H1 (cell line): ENCODE measurements around the gene ATP1A1. TPM values are rescaled to one million over a fixed set of nuclear protein-coding genes. Genes with fewer than 3 reads are reported as not detected.

Experiments used
- CTCF ChIA-PET: fragments of 300-600 bp; sonication (Branson Sonifier 250); formaldehyde crosslinking; loops from one replicate; lab custom pipeline; 2021; ENCODE audit not compliant: partially characterized antibody; lab: Charles Lee
- POLR2A ChIA-PET: fragments of 300-600 bp; sonication (Branson Sonifier 250); formaldehyde crosslinking; loops from one replicate; lab custom pipeline; 2021; ENCODE audit warnings: inconsistent platforms; ENCODE audit not compliant: partially characterized antibody; lab: Charles Lee
- DNase-seq, 2 experiments: peaks; one replicate each; pipeline versions ENCODE4 v3.0.0 to v3.0.0-alpha.2; 2010 to 2022; ENCODE audit warnings: low spot score in 2 of 2, low read depth in 1 of 2, mixed read lengths in 1 of 2
- FAIRE-seq: peaks from 2 replicates; lab custom pipeline; 2011; peaks lifted over from hg19 to GRCh38; lab: Jason Lieb, UNC
- H2AFZ ChIP-seq: 2 replicates; pipeline ENCODE4 v1.8.1; 2012; ENCODE audit warnings: low read length, inconsistent platforms
- H2AK5ac ChIP-seq: 2 replicates; pipeline ENCODE4 v1.6.1; 2013; ENCODE audit warnings: low read depth, low read length
- H2BK120ac ChIP-seq: replicated peaks from 2 replicates; pipeline ENCODE3; 2013; ENCODE audit warnings: low read depth, low read length, inconsistent platforms
- H2BK12ac ChIP-seq: 2 replicates; pipeline ENCODE4 v1.6.1; 2013; ENCODE audit warnings: low read depth, low read length
- H2BK15ac ChIP-seq: 2 replicates; pipeline ENCODE4 v1.6.1; 2013; ENCODE audit warnings: low read length
- H2BK20ac ChIP-seq: 2 replicates; pipeline ENCODE4 v1.6.1; 2013; ENCODE audit warnings: low read length
- H2BK5ac ChIP-seq: 2 replicates; pipeline ENCODE4 v1.6.1; 2013; ENCODE audit warnings: low read depth, low read length
- H3K14ac ChIP-seq: 2 replicates; pipeline ENCODE4 v1.6.1; 2013; ENCODE audit warnings: inconsistent platforms; ENCODE audit not compliant: insufficient read length
- H3K18ac ChIP-seq: 2 replicates; pipeline ENCODE4 v1.6.1; 2013; ENCODE audit warnings: low read length; ENCODE audit errors: extremely low read depth
- H3K23ac ChIP-seq: 2 replicates; pipeline ENCODE4 v1.6.1; 2013; ENCODE audit warnings: inconsistent platforms; ENCODE audit not compliant: insufficient read length
- H3K23me2 ChIP-seq: 2 replicates; pipeline ENCODE4 v1.6.1; 2013; ENCODE audit warnings: low read depth, low read length
- H3K27ac ChIP-seq: 2 replicates; pipeline ENCODE4 v1.6.1; 2011; ENCODE audit warnings: low read depth, low read length, inconsistent platforms
- H3K27me3 ChIP-seq, 4 experiments: replicated peaks in 1 of 4; 1 replicate in 1 of 4; 2 replicates in 3 of 4; pipeline versions ENCODE4 v1.6.1 to v1.8.1; 2011 to 2013; ENCODE audit warnings: low read length in 3 of 4, mild to moderate bottlenecking in 3 of 4, inconsistent platforms in 2 of 4, mixed read lengths in 2 of 4, moderate library complexity in 1 of 4; ENCODE audit not compliant: control insufficient read depth in 3 of 4, insufficient read depth in 3 of 4; ENCODE audit errors: extremely low read depth in 1 of 4
- H3K36me3 ChIP-seq, 4 experiments: 2 replicates each; pipeline versions ENCODE4 v1.6.1 to v1.8.1; 2011 to 2013; ENCODE audit warnings: mild to moderate bottlenecking in 4 of 4, low read length in 3 of 4, moderate library complexity in 2 of 4, control low read depth in 1 of 4, inconsistent platforms in 1 of 4; ENCODE audit not compliant: insufficient read depth in 4 of 4, control insufficient read depth in 2 of 4
- H3K4ac ChIP-seq: replicated peaks from 2 replicates; pipeline ENCODE3; 2013; ENCODE audit warnings: low read length, low read depth, mixed read lengths, inconsistent platforms; ENCODE audit not compliant: insufficient read length
- H3K4me1 ChIP-seq, 4 experiments: replicated peaks in 1 of 4; 1 replicate in 1 of 4; 2 replicates in 3 of 4; pipeline versions ENCODE4 v1.6.1 to v1.8.1; 2011 to 2013; ENCODE audit warnings: low read length in 3 of 4, inconsistent platforms in 2 of 4, mixed read lengths in 1 of 4; ENCODE audit not compliant: insufficient read depth in 4 of 4, control insufficient read depth in 3 of 4
- H3K4me2 ChIP-seq, 2 experiments: 2 replicates each; pipeline versions ENCODE4 v1.6.1 to v1.8.1; 2011 to 2013; ENCODE audit warnings: low read depth in 2 of 2, low read length in 2 of 2, control low read depth in 1 of 2, inconsistent platforms in 1 of 2, mild to moderate bottlenecking in 1 of 2; ENCODE audit not compliant: insufficient read depth in 1 of 2
- H3K4me3 ChIP-seq, 4 experiments: fragments of 200-600, 300-600 bp in 1 of 4; sonication (generic), shearing (Covaris generic), sonication (Bioruptor Twin) in 1 of 4; 2 replicates each; pipeline versions ENCODE4 v1.5.1 to v1.8.1; 2011 to 2016; ENCODE audit warnings: low read length in 4 of 4, low read depth in 3 of 4, control low read depth in 2 of 4, inconsistent platforms in 2 of 4, mild to moderate bottlenecking in 2 of 4, mixed read lengths in 1 of 4, moderate library complexity in 1 of 4; ENCODE audit not compliant: insufficient read depth in 2 of 4; ENCODE audit errors: extremely low read depth in 1 of 4
- H3K56ac ChIP-seq: replicated peaks from 2 replicates; pipeline ENCODE3; 2013; ENCODE audit warnings: low read depth, mild to moderate bottlenecking, mixed read lengths, low read length, inconsistent platforms; ENCODE audit not compliant: insufficient read length
- H3K79me1 ChIP-seq: 2 replicates; pipeline ENCODE4 v1.6.1; 2013; ENCODE audit warnings: low read depth, low read length, control low read depth
- H3K79me2 ChIP-seq, 2 experiments: 2 replicates each; pipeline versions ENCODE4 v1.6.1 to v1.8.1; 2012 to 2013; ENCODE audit warnings: low read length in 2 of 2, mild to moderate bottlenecking in 2 of 2, inconsistent platforms in 1 of 2; ENCODE audit not compliant: insufficient read depth in 2 of 2, control insufficient read depth in 1 of 2
- H3K9ac ChIP-seq, 4 experiments: replicated peaks in 1 of 4; 1 replicate in 1 of 4; 2 replicates in 3 of 4; pipeline versions ENCODE4 v1.6.1 to v1.8.1; 2011 to 2013; ENCODE audit warnings: low read depth in 3 of 4, low read length in 3 of 4, control low read depth in 2 of 4, mild to moderate bottlenecking in 2 of 4, moderate library complexity in 2 of 4, inconsistent platforms in 1 of 4; ENCODE audit errors: extremely low read depth in 1 of 4
- H3K9me3 ChIP-seq, 2 experiments: 2 replicates each; pipeline versions ENCODE4 v1.6.1 to v1.8.1; 2012 to 2013; ENCODE audit warnings: mild to moderate bottlenecking in 2 of 2, moderate library complexity in 2 of 2, control low read depth in 1 of 2, inconsistent platforms in 1 of 2, low read depth in 1 of 2, low read length in 1 of 2, mixed read lengths in 1 of 2; ENCODE audit not compliant: insufficient read depth in 2 of 2
- H4K20me1 ChIP-seq, 2 experiments: replicated peaks in 1 of 2; 2 replicates each; pipeline versions ENCODE3 to v1.8.1; 2011 to 2013; ENCODE audit warnings: inconsistent platforms in 2 of 2, low read length in 2 of 2, mild to moderate bottlenecking in 1 of 2; ENCODE audit not compliant: insufficient read depth in 2 of 2, control insufficient read depth in 1 of 2
- H4K5ac ChIP-seq: 2 replicates; pipeline ENCODE4 v1.6.1; 2013; ENCODE audit warnings: low read length, low read depth, mixed read lengths, inconsistent platforms; ENCODE audit not compliant: insufficient read length
- H4K8ac ChIP-seq: 2 replicates; pipeline ENCODE4 v1.8.0; 2013; ENCODE audit warnings: mild to moderate bottlenecking, moderate library complexity, low read length, inconsistent platforms; ENCODE audit not compliant: insufficient read depth; ENCODE audit errors: extremely low read depth
- H4K91ac ChIP-seq: replicated peaks from 2 replicates; pipeline ENCODE3; 2013; ENCODE audit warnings: low read length, mixed read lengths, inconsistent platforms; ENCODE audit not compliant: insufficient read length
- ATF3 ChIP-seq: IDR thresholded peaks from 2 replicates; pipeline ENCODE4 v1.6.1; 2011; ENCODE audit warnings: low read depth, mild to moderate bottlenecking, low read length; ENCODE audit not compliant: insufficient read depth
- BACH1 ChIP-seq: IDR thresholded peaks from 2 replicates; pipeline ENCODE4 v1.6.1; 2012; ENCODE audit warnings: low read length, improper control_type of control experiment
- E2F6 ChIP-seq: IDR thresholded peaks from 2 replicates; pipeline ENCODE4 v1.6.1; 2012; ENCODE audit warnings: inconsistent platforms
- GABPA ChIP-seq: IDR thresholded peaks from 2 replicates; pipeline ENCODE4 v1.6.1; 2011; ENCODE audit warnings: mild to moderate bottlenecking, low read length, moderate library complexity, borderline replicate concordance; ENCODE audit not compliant: insufficient read depth
- GTF2F1 ChIP-seq: IDR thresholded peaks from 2 replicates; pipeline ENCODE4 v1.6.1; 2012; ENCODE audit warnings: low read depth, low read length, improper control_type of control experiment, borderline replicate concordance
- HDAC2 ChIP-seq, 2 experiments: fragments of 300-600 bp in 1 of 2; sonication (generic) in 1 of 2; IDR thresholded peaks; 2 replicates each; pipeline ENCODE4 v1.6.1; 2011 to 2012; ENCODE audit warnings: low read depth in 2 of 2, low read length in 2 of 2, mild to moderate bottlenecking in 2 of 2, moderate library complexity in 2 of 2, borderline replicate concordance in 1 of 2, inconsistent platforms in 1 of 2
- HDAC6 ChIP-seq: IDR thresholded peaks from one replicate; pipeline ENCODE4 v1.7.1; 2012; ENCODE audit warnings: low read depth, mild to moderate bottlenecking, inconsistent platforms, low read length, moderate library complexity
- SRF ChIP-seq: IDR thresholded peaks from 2 replicates; pipeline ENCODE4 v1.6.1; 2011; ENCODE audit warnings: mild to moderate bottlenecking, low read depth, low read length, moderate library complexity
- SUZ12 ChIP-seq: fragments of 200-600 bp; sonication (generic); IDR thresholded peaks from 2 replicates; pipeline ENCODE4 v1.6.1; 2012; ENCODE audit warnings: mild to moderate bottlenecking, inconsistent platforms, low read length, moderate library complexity, mixed read lengths
- TAF1 ChIP-seq: IDR thresholded peaks from 2 replicates; pipeline ENCODE4 v1.6.1; 2011; ENCODE audit warnings: mild to moderate bottlenecking, low read depth, low read length
- TAF7 ChIP-seq: optimal IDR thresholded peaks from 2 replicates; pipeline ENCODE3; 2011; ENCODE audit warnings: low read depth, mild to moderate bottlenecking, inconsistent platforms, low read length, moderate library complexity, borderline replicate concordance
- TBP ChIP-seq: IDR thresholded peaks from 2 replicates; pipeline ENCODE4 v1.6.1; 2011; ENCODE audit warnings: low read depth, low read length, improper control_type of control experiment
- TCF12 ChIP-seq: IDR thresholded peaks from 2 replicates; pipeline ENCODE4 v1.6.1; 2011; ENCODE audit warnings: low read depth, mild to moderate bottlenecking, low read length
- ZNF274 ChIP-seq: IDR thresholded peaks from 2 replicates; pipeline ENCODE4 v1.7.0; 2012; ENCODE audit warnings: low read length, borderline replicate concordance; ENCODE audit errors: extremely low read depth
- WGBS, 2 experiments: shearing (Covaris generic) in 1 of 2; methylation state at CpG; one replicate each; pipeline versions ENCODE4 v1.1.6 to v1.1.7; 2013 to 2015; ENCODE audit warnings: low lambda C conversion rate in 2 of 2, mixed read lengths in 2 of 2, inconsistent platforms in 1 of 2, low coverage in 1 of 2, missing lambda C conversion rate in 1 of 2; ENCODE audit not compliant: insufficient replicate concordance in 2 of 2, insufficient coverage in 1 of 2, insufficient read length in 1 of 2; ENCODE audit errors: extremely low coverage in 1 of 2, missing lambda C conversion rate in 1 of 2; 5-methylcytosine and 5-hydroxymethylcytosine counted together
- polyA plus RNA-seq, 7 experiments: library from polyadenylated mRNA; depleted of rRNA in 3 of 7; stranded (reverse) in 5 of 7; unstranded in 2 of 7; fragments of >200 nt in 5 of 7; fragments of 200-250 nt in 2 of 7; gene quantifications; 1 replicate in 5 of 7; 2 replicates in 1 of 7; 4 replicates in 1 of 7; pipeline versions ENCODE4 v1.2.1 to v1.2.3, GENCODE V29; 2011 to 2013; ENCODE audit warnings: missing spikeins in 2 of 7, mixed read lengths in 2 of 7
- total RNA-seq: library from RNA; stranded (reverse); fragmentation: NEBNext Ultra II Directional; extraction: Animal tissue kit (Norgen Biotek cat#: 25700); gene quantifications from 2 replicates; pipeline ENCODE4 v1.2.1, GENCODE V29; 2021

The ATP1A1 gene
- total and polyA plus RNA-seq, 2 of the 8 experiments (the other 6 are each of a cell fraction or from before 2014, with no cell fraction given), result 222 to 325 TPM

- no peaks in the 10 kb centered on the region for H3K79me2 ChIP-seq
- WGBS, 2 experiments, result 73% methylated on average over 4 of the region's 4 CpGs; no CpG with 5 or more reads in 1 of the 2 experiments
- H2AK5ac ChIP-seq, result no peak overlapping the region
- H3K4me1 ChIP-seq, result no peaks in the 10 kb centered on the region; a peak in 1 of 7 replicates
- no peak overlapping the region for H2BK120ac ChIP-seq
- H3K36me3 ChIP-seq, result no peaks in the 10 kb centered on the region
- no peak overlapping the region for H3K27ac ChIP-seq
- H3K14ac ChIP-seq, result no peak overlapping the region
- no peaks in the 10 kb centered on the region for H3K79me1 ChIP-seq
- H3K9ac ChIP-seq, result no peak overlapping the region
- ChIA-PET POLR2A (no interaction called here), CTCF (no interaction called here)
- H4K5ac ChIP-seq, result no peak overlapping the region
- no peaks in the 10 kb centered on the region for H4K20me1 ChIP-seq
- H2BK15ac ChIP-seq, result no peak overlapping the region
- H3K9me3 ChIP-seq, result no peaks in the 10 kb centered on the region
- no peak overlapping the region for H2BK12ac ChIP-seq
- no peak overlapping the region for H2BK20ac ChIP-seq
- FAIRE-seq (no peak), DNase-seq (no peak)
- H3K18ac ChIP-seq, result no peak overlapping the region
- no peak overlapping the region for H4K91ac ChIP-seq
- H3K4me3 ChIP-seq, result no peak overlapping the region
- H3K23ac ChIP-seq, result no peak overlapping the region
- H3K23me2 ChIP-seq, result no peaks in the 10 kb centered on the region
- H4K8ac ChIP-seq, result no peak overlapping the region
- H3K4me2 ChIP-seq, result no peak overlapping the region
- no peak overlapping the region for H3K4ac ChIP-seq
- no peak overlapping the region for H2AFZ ChIP-seq
- H3K56ac ChIP-seq, result no peak overlapping the region
- H3K27me3 ChIP-seq, result no peaks in the 10 kb centered on the region
- H2BK5ac ChIP-seq, result no peak overlapping the region
- TF ChIP-seq HDAC6 (no peak), GABPA (no peak), ATF3 (no peak), ZNF274 (no peak), SRF (no peak), E2F6 (no peak), TCF12 (no peak), GTF2F1 (no peak), BACH1 (no peak), TBP (no peak), SUZ12 (no peak), TAF1 (no peak), TAF7 (no peak), HDAC2 (IDR thresholded peaks at IDR 0.05; ENCODE audit: borderline replicate concordance in 1 of 2, low read depth in 2 of 2, low read length in 2 of 2) (no peak)
These were observed 17.0 kb upstream of the ATP1A1 start for GRCh38 chr1:116356067-116356466.
